ENCODE measurements around the gene EIPR1. TPM values are rescaled to one million over a fixed set of nuclear protein-coding genes. Genes with fewer than 3 reads are reported as not detected.

Gene EIPR1
- polyA plus RNA-seq, 2 of the 4 experiments (the other 2 are of a cell fraction) = 55.0 to 65.0 TPM

GRCh38 chr2:3309496-3310355 is 67.9 kb downstream of the EIPR1 start:
- Histone ChIP-seq H3K4me1 (no peaks in the 10 kb centered on the region), H3K4me2 (no peak overlapping the region), H3K9me3 (no peaks in the 10 kb centered on the region), H3K27ac (no peak overlapping the region), H3K4me3 (no peak overlapping the region)
- ATAC-seq = no peak
- ChIA-PET CTCF (no interaction called here), POLR2A (no interaction called here)
- no peak for FAIRE-seq
- WGBS (ENCODE audit: missing lambda C conversion rate) = 91% methylated on average over 21 of the region's 23 CpGs
- DNase-seq (ENCODE audit: low read depth in 1 of 2, low spot score in 1 of 2) = no peak
- TF ChIP-seq HOXB13 (CRISPR knock-in tag; IDR thresholded peaks at IDR 0.05; ENCODE audit: low read depth) (no peak), TFCP2L1 (CRISPR knock-in tag; IDR thresholded peaks at IDR 0.05) (no peak), HEYL (CRISPR knock-in tag; IDR thresholded peaks at IDR 0.05) (no peak), KDM1A (IDR thresholded peaks at IDR 0.05; ENCODE audit: low read depth) (no peak), MAFK (IDR thresholded peaks at IDR 0.05; ENCODE audit: partially characterized antibody) (no peak), USF2 (IDR thresholded peaks at IDR 0.05) (no peak), ZNF302 (CRISPR knock-in tag; IDR thresholded peaks at IDR 0.05) (no peak)

DNA sequence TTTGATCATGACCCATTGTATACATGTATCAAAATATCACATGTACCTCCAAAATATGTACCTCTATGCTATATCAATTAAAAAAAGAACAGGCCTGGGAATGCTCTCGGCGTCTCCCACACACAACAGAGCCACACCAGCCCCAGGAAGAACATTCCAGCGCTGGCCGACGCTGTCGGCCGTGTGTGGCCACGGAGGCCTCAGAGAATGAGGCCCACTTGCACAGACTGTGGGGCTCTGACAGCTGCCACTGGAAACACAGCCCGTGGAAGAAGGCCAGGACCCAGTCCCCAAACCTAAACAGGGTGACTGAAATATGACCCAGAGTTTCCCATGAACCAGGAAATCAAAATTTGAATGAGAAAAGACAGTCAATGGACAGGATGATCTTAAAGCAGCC is 69.7 kb downstream of the EIPR1 start:
- no peak for FAIRE-seq
- no peak for DNase-seq (ENCODE audit: low read depth in 1 of 2, low spot score in 1 of 2)
- Histone ChIP-seq H3K4me1 (peaks cover 4% of the 10 kb centered on the region; the same call in 1 of the 3 replicates), H3K4me2 (no peak overlapping the region), H3K27ac (no peak overlapping the region), H3K4me3 (no peak overlapping the region), H3K9me3 (no peaks in the 10 kb centered on the region)
- ChIA-PET POLR2A (no interaction called here), CTCF (interaction anchor here (0.6 kb wide), 1 partner anchor 1471 kb away, joined by 3 read pairs; no protein-coding TSS in a partner anchor)
- no peak for ATAC-seq
- WGBS (ENCODE audit: missing lambda C conversion rate) = 94% methylated on average over 9 of the region's 9 CpGs
- TF ChIP-seq KDM1A (IDR thresholded peaks at IDR 0.05; ENCODE audit: low read depth) = no peak
- no peak for TF ChIP-seq ZFP36 (IDR thresholded peaks at IDR 0.05; ENCODE audit: borderline replicate concordance, partially characterized antibody)
- TF ChIP-seq FOXS1 (CRISPR knock-in tag; IDR thresholded peaks at IDR 0.05) = no peak
- no peak for TF ChIP-seq POLR2A (IDR thresholded peaks at IDR 0.05; ENCODE audit: low read length)
- no peak for TF ChIP-seq HEYL (CRISPR knock-in tag; IDR thresholded peaks at IDR 0.05)
- TF ChIP-seq NR3C1 (IDR thresholded peaks at IDR 0.05) = no peak
- TF ChIP-seq, protein P1, sequence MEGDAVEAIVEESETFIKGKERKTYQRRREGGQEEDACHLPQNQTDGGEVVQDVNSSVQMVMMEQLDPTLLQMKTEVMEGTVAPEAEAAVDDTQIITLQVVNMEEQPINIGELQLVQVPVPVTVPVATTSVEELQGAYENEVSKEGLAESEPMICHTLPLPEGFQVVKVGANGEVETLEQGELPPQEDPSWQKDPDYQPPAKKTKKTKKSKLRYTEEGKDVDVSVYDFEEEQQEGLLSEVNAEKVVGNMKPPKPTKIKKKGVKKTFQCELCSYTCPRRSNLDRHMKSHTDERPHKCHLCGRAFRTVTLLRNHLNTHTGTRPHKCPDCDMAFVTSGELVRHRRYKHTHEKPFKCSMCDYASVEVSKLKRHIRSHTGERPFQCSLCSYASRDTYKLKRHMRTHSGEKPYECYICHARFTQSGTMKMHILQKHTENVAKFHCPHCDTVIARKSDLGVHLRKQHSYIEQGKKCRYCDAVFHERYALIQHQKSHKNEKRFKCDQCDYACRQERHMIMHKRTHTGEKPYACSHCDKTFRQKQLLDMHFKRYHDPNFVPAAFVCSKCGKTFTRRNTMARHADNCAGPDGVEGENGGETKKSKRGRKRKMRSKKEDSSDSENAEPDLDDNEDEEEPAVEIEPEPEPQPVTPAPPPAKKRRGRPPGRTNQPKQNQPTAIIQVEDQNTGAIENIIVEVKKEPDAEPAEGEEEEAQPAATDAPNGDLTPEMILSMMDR (IDR thresholded peaks at IDR 0.05) = no peak
- no peak for TF ChIP-seq RAD21 (conservative IDR thresholded peaks at IDR 0.05 in 1 of 2, IDR thresholded peaks at IDR 0.05 in 1 of 2)
- TF ChIP-seq MYC (IDR thresholded peaks at IDR 0.05; ENCODE audit: borderline replicate concordance, low read length) = no peak
- no peak for TF ChIP-seq SMC3 (IDR thresholded peaks at IDR 0.05)
- TF ChIP-seq NFE2L2 (conservative IDR thresholded peaks at IDR 0.05; ENCODE audit: low read length) = no peak
- TF ChIP-seq POLR2AphosphoS2 (conservative IDR thresholded peaks at IDR 0.05; ENCODE audit: low read length) = no peak
- TF ChIP-seq FOSB (CRISPR knock-in tag; IDR thresholded peaks at IDR 0.05) = no peak
- no peak for TF ChIP-seq JUNB (IDR thresholded peaks at IDR 0.05)
- TF ChIP-seq, protein P2, sequence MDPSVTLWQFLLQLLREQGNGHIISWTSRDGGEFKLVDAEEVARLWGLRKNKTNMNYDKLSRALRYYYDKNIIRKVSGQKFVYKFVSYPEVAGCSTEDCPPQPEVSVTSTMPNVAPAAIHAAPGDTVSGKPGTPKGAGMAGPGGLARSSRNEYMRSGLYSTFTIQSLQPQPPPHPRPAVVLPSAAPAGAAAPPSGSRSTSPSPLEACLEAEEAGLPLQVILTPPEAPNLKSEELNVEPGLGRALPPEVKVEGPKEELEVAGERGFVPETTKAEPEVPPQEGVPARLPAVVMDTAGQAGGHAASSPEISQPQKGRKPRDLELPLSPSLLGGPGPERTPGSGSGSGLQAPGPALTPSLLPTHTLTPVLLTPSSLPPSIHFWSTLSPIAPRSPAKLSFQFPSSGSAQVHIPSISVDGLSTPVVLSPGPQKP (IDR thresholded peaks at IDR 0.05; ENCODE audit: low read depth, low read length) = no peak
- no peak for TF ChIP-seq NPAS2 (CRISPR knock-in tag; IDR thresholded peaks at IDR 0.05; ENCODE audit: borderline replicate concordance)
